OCI-LY7 (cell line): ENCODE measurements around the gene GNAI2. TPM values are rescaled to one million over a fixed set of nuclear protein-coding genes. Genes with fewer than 3 reads are reported as not detected.

Experiments used
- BruUV-seq: library from RNA; stranded (reverse); fragments of 400-500 nt; replicated peaks from 2 replicates; lab custom pipeline; 2021; lab: Mats Ljungman, UMichigan
- CTCF ChIA-PET: fragments of 300-600 bp; sonication (Branson Sonifier 250); formaldehyde crosslinking; loops from one replicate; lab custom pipeline; 2022; ENCODE audit warnings: antibody characterized with exemption; ENCODE audit not compliant: unreplicated experiment; lab: Charles Lee
- POLR2A ChIA-PET: fragments of 300-600 bp; sonication (Branson Sonifier 250); formaldehyde crosslinking; loops from one replicate; lab custom pipeline; 2022; ENCODE audit warnings: antibody characterized with exemption; lab: Charles Lee
- DNase-seq: peaks from one replicate; pipeline ENCODE4 v3.0.0-alpha.2; 2015; ENCODE audit warnings: low spot score
- H2AFZ ChIP-seq: fragments of 200-600 bp; sonication (generic), shearing (Covaris generic); 2 replicates; pipeline ENCODE4 v1.6.1; 2014; ENCODE audit warnings: mild to moderate bottlenecking, antibody characterized with exemption, low read length, moderate library complexity
- H3K27ac ChIP-seq: fragments of 200-600 bp; sonication (generic); 2 replicates; pipeline ENCODE4 v1.5.1; 2014; ENCODE audit warnings: mixed run types, low read depth, mild to moderate bottlenecking, moderate library complexity, low read length, inconsistent platforms; ENCODE audit not compliant: poor library complexity, severe bottlenecking
- H3K36me3 ChIP-seq: fragments of 200-600 bp; sonication (generic); 2 replicates; pipeline ENCODE4 v1.6.1; 2014; ENCODE audit warnings: mild to moderate bottlenecking, antibody characterized with exemption, low read length, moderate library complexity, mixed read lengths; ENCODE audit not compliant: insufficient read depth
- H3K4me1 ChIP-seq: fragments of 200-600 bp; sonication (generic); 2 replicates; pipeline ENCODE4 v1.5.1; 2014; ENCODE audit warnings: mild to moderate bottlenecking, low read length; ENCODE audit not compliant: insufficient read depth, poor library complexity, severe bottlenecking
- H3K4me2 ChIP-seq: fragments of 200-600 bp; sonication (generic); 2 replicates; pipeline ENCODE4 v1.6.1; 2014; ENCODE audit warnings: mild to moderate bottlenecking, low read length
- H3K4me3 ChIP-seq: fragments of 200-600 bp; sonication (generic); 2 replicates; pipeline ENCODE4 v1.5.1; 2014; ENCODE audit warnings: mild to moderate bottlenecking, low read depth, low read length; ENCODE audit not compliant: poor library complexity, severe bottlenecking
- H3K79me2 ChIP-seq: fragments of 200-600 bp; sonication (generic); 2 replicates; pipeline ENCODE4 v1.6.1; 2016; ENCODE audit warnings: low read depth, mild to moderate bottlenecking, low read length, moderate library complexity, mixed read lengths; ENCODE audit not compliant: insufficient read depth
- H3K9me2 ChIP-seq: fragments of 200-600 bp; sonication (generic); 2 replicates; pipeline ENCODE4 v1.6.1; 2016; ENCODE audit warnings: mild to moderate bottlenecking, low read length, mixed read lengths; ENCODE audit not compliant: insufficient read depth
- H3K9me3 ChIP-seq: fragments of 200-600 bp; sonication (generic); 2 replicates; pipeline ENCODE4 v1.6.1; 2014; ENCODE audit warnings: mild to moderate bottlenecking, mixed run types, low read length, mixed read lengths
- H4K20me1 ChIP-seq: fragments of 200-600 bp; sonication (generic); 2 replicates; pipeline ENCODE4 v1.6.1; 2014; ENCODE audit warnings: mild to moderate bottlenecking, antibody characterized with exemption, low read length, moderate library complexity, mixed read lengths; ENCODE audit not compliant: insufficient read depth
- EZH2phosphoT487 ChIP-seq: fragments of 200-600 bp; sonication (generic); IDR thresholded peaks from 2 replicates; pipeline ENCODE4 v1.6.1; 2018; ENCODE audit warnings: low read depth, borderline replicate concordance, mild to moderate bottlenecking, mixed run types, antibody characterized with exemption, low read length, moderate library complexity, mixed read lengths
- intact Hi-C: fragments of 100-400 bp; cut with micrococcal nuclease; formaldehyde crosslinking; loops from one replicate; pipeline ENCODE4 v1.10.0; 2022; ENCODE audit not compliant: unreplicated experiment
- total RNA-seq, 2 experiments: library from RNA; depleted of rRNA in 1 of 2; stranded (reverse); fragments of >200 nt in 1 of 2; shearing (Covaris generic) in 1 of 2; gene quantifications; 2 replicates each; pipeline ENCODE4 v1.2.3, GENCODE V29; 2014 to 2022
- TF ChIP-seq, protein P1 (sequence below): fragments of 200-600 bp; sonication (generic); conservative IDR thresholded peaks from 2 replicates; pipeline ENCODE4 v1.5.1; 2014; ENCODE audit warnings: mild to moderate bottlenecking, antibody characterized with exemption, low read length, moderate library complexity, mixed read lengths

GNAI2 gene
- total RNA-seq, 2 experiments from 2014 or later = 190 to 256 TPM

DNA sequence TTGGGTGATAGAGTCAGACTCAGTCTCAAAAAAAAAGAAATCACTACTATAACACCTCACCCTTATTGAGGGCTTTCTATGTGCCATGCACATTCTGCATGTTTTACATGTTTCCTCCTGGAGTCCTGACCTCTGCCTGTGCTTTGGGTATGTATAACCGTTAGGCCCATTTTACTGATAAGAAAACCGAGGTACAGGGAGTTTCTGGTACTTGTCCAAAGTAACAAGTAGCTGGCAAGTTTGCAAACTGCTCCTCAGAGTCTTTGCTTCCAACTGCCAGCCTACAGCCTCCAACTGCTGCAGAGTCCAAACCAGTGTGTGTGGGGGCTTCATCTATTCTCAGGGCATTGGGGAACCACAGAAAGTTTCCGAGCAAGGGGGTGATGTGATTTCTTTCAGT is 3.7 kb upstream of the GNAI2 start:
- no peak for DNase-seq
- Histone ChIP-seq H3K27ac (no peak overlapping the region), H3K4me1 (peaks cover 41% of the 10 kb centered on the region), H3K9me3 (no peaks in the 10 kb centered on the region), H3K4me2 (no peak overlapping the region), H3K36me3 (no peaks in the 10 kb centered on the region), H3K4me3 (no peak overlapping the region), H3K9me2 (no peaks in the 10 kb centered on the region), H4K20me1 (no peaks in the 10 kb centered on the region), H3K79me2 (peaks cover 11% of the 10 kb centered on the region), H2AFZ (no peak overlapping the region)
- ChIA-PET CTCF (no interaction called here), POLR2A (no interaction called here)
- intact Hi-C loops = no loop called here
- TF ChIP-seq, protein P1, sequence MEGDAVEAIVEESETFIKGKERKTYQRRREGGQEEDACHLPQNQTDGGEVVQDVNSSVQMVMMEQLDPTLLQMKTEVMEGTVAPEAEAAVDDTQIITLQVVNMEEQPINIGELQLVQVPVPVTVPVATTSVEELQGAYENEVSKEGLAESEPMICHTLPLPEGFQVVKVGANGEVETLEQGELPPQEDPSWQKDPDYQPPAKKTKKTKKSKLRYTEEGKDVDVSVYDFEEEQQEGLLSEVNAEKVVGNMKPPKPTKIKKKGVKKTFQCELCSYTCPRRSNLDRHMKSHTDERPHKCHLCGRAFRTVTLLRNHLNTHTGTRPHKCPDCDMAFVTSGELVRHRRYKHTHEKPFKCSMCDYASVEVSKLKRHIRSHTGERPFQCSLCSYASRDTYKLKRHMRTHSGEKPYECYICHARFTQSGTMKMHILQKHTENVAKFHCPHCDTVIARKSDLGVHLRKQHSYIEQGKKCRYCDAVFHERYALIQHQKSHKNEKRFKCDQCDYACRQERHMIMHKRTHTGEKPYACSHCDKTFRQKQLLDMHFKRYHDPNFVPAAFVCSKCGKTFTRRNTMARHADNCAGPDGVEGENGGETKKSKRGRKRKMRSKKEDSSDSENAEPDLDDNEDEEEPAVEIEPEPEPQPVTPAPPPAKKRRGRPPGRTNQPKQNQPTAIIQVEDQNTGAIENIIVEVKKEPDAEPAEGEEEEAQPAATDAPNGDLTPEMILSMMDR = no peak
- TF ChIP-seq EZH2phosphoT487 = no peak
- BruUV-seq = no TSS peak

GRCh38 chr3:50233176-50233575 is 2.8 kb upstream of the GNAI2 start:
- H3K9me2 ChIP-seq = no peaks in the 10 kb centered on the region
- H3K9me3 ChIP-seq = no peaks in the 10 kb centered on the region
- H3K79me2 ChIP-seq = peaks cover 19% of the 10 kb centered on the region
- no TSS peak for BruUV-seq
- H3K4me2 ChIP-seq = no peak overlapping the region
- intact Hi-C loops = no loop called here
- H3K4me3 ChIP-seq = no peak overlapping the region
- peaks cover 1% of the 10 kb centered on the region; the same call in 1 of the 2 replicates for H3K36me3 ChIP-seq
- TF ChIP-seq EZH2phosphoT487 = no peak
- TF ChIP-seq, protein P1 = no peak
- DNase-seq = no peak
- no peak overlapping the region for H3K27ac ChIP-seq
- H3K4me1 ChIP-seq = peaks cover 40% of the 10 kb centered on the region
- ChIA-PET POLR2A (interaction anchor here (0.7 to 1.0 kb wide), 2 partner anchors 10 to 51 kb away, joined by 3 to 6 read pairs; no protein-coding TSS in a partner anchor), CTCF (interaction anchor here (1.1 kb wide), 1 partner anchor 9 kb away, joined by 3 read pairs; no protein-coding TSS in a partner anchor)
- H4K20me1 ChIP-seq = no peaks in the 10 kb centered on the region
- H2AFZ ChIP-seq = no peak overlapping the region

DNA sequence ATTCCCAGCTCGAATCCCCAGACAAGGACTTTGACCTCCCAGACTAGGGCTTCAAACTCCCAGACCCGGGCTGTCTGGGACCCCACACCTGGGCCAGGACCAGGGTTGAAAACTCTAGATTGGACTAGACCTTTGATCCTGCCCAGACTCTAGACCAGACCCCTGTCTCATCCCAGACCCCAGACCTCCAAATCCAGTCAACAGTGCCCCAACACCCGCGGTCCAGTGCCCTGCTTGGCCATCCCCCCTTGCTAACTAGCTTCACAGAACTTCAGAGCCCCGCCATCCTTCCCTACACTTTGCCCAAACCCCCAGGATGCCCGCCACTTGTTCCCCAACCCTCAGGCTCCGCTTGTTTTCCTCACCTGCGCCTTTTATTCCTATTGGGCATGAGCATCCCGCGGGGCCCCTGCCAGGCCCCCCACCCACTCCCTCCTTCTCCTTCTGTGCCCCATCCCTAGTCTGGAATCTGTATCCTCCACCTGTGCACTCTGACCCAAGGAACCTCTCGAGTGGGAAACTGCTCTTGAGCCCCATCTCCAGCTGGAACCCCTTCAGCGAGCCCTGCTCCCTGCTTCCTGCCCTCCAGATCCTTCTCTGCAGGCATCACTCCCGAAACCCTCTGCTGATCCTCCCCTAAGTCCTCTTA is 604 bp downstream of the GNAI2 start:
- Histone ChIP-seq H3K27ac (peak overlapping the region; percentile 64), H4K20me1 (0 out of 2 replicates have a peak, but pooled peaks cover under 1% of the 10 kb centered on the region), H3K9me3 (no peaks in the 10 kb centered on the region), H3K36me3 (peaks cover 27% of the 10 kb centered on the region; the same call in 1 of the 2 replicates), H3K4me2 (peak overlapping the region; percentile 87), H3K79me2 (peaks cover 52% of the 10 kb centered on the region), H3K4me1 (peaks cover 48% of the 10 kb centered on the region), H3K9me2 (no peaks in the 10 kb centered on the region), H3K4me3 (peak overlapping the region; percentile 80), H2AFZ (no peak overlapping the region)
- DNase-seq = no peak
- intact Hi-C loops = loop anchor here (1.0 to 5.0 kb wide), 3 partner anchors 10 to 331 kb away; partner anchors contain the start of genes C3orf18 and HEMK1
- TSS peak; percentile 52 for BruUV-seq
- ChIA-PET POLR2A (interaction anchor here (0.6 to 1.8 kb wide), 3 partner anchors 10 to 1281 kb away, joined by 3 to 12 read pairs (median 5); partner anchors contain the start of gene TUSC2), CTCF (interaction anchor here (1.1 to 1.4 kb wide), 2 partner anchors 10 kb away, joined by 3 to 12 read pairs; no protein-coding TSS in a partner anchor)
- TF ChIP-seq EZH2phosphoT487 = no peak
- TF ChIP-seq, protein P1 = no peak
